PFSK-1 (cell line): ENCODE data around the gene CALCOCO1.

Experiments
- POLR2AphosphoS5 ChIP-seq: IDR thresholded peaks from 2 replicates; pipeline ENCODE4 v1.6.1; 2012; ENCODE audit warnings: low read depth, mild to moderate bottlenecking, control low read depth, low read length, moderate library complexity
- SIN3A ChIP-seq: IDR thresholded peaks from 2 replicates; pipeline ENCODE4 v1.6.1; 2012; ENCODE audit warnings: mild to moderate bottlenecking, low read length, moderate library complexity, borderline replicate concordance; ENCODE audit not compliant: insufficient read depth
- TAF1 ChIP-seq: IDR thresholded peaks from 2 replicates; pipeline ENCODE4 v1.6.1; 2012; ENCODE audit warnings: low read length, control low read depth, borderline replicate concordance; ENCODE audit not compliant: insufficient read depth
- TF ChIP-seq, protein P1 (sequence below), 2 experiments: IDR thresholded peaks; 2 replicates each; pipeline versions ENCODE4 v1.6.1 to v1.8.0; 2011 to 2012; ENCODE audit warnings: low read depth in 2 of 2, low read length in 2 of 2, control low read depth in 1 of 2, inconsistent platforms in 1 of 2, mild to moderate bottlenecking in 1 of 2, moderate library complexity in 1 of 2; ENCODE audit not compliant: insufficient read depth in 1 of 2

GRCh38 chr12:53743266-53744129 lies 16.2 kb upstream of the CALCOCO1 start:
- TF ChIP-seq, protein P1, sequence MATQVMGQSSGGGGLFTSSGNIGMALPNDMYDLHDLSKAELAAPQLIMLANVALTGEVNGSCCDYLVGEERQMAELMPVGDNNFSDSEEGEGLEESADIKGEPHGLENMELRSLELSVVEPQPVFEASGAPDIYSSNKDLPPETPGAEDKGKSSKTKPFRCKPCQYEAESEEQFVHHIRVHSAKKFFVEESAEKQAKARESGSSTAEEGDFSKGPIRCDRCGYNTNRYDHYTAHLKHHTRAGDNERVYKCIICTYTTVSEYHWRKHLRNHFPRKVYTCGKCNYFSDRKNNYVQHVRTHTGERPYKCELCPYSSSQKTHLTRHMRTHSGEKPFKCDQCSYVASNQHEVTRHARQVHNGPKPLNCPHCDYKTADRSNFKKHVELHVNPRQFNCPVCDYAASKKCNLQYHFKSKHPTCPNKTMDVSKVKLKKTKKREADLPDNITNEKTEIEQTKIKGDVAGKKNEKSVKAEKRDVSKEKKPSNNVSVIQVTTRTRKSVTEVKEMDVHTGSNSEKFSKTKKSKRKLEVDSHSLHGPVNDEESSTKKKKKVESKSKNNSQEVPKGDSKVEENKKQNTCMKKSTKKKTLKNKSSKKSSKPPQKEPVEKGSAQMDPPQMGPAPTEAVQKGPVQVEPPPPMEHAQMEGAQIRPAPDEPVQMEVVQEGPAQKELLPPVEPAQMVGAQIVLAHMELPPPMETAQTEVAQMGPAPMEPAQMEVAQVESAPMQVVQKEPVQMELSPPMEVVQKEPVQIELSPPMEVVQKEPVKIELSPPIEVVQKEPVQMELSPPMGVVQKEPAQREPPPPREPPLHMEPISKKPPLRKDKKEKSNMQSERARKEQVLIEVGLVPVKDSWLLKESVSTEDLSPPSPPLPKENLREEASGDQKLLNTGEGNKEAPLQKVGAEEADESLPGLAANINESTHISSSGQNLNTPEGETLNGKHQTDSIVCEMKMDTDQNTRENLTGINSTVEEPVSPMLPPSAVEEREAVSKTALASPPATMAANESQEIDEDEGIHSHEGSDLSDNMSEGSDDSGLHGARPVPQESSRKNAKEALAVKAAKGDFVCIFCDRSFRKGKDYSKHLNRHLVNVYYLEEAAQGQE (IDR thresholded peaks at IDR 0.05; ENCODE audit: insufficient read depth in 1 of 2, low read depth in 2 of 2, low read length in 2 of 2) = no peak
- TF ChIP-seq SIN3A (no peak), POLR2AphosphoS5 (no peak), TAF1 (no peak)
